ENCODE data around the gene KCNMB2.

DNA sequence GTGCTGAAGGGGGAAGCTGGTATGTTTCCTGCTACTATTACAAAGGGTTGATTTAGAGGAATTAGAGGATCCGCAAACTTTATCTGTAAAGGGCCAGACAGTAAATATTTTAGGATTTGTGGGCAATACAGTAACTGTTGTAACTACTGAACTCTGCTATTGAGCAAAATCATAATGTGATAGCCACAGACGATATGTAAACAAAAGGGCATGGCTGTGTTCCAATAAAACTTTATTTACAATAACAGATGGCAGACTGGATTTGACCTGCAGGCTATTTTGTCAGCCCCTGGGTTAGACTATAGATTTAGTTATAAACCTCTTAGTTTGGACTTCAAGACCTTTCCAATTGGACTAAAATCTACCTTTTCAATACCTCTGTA, 27.8 kb upstream of the KCNMB2 start:
- TF ChIP-seq, protein P1, sequence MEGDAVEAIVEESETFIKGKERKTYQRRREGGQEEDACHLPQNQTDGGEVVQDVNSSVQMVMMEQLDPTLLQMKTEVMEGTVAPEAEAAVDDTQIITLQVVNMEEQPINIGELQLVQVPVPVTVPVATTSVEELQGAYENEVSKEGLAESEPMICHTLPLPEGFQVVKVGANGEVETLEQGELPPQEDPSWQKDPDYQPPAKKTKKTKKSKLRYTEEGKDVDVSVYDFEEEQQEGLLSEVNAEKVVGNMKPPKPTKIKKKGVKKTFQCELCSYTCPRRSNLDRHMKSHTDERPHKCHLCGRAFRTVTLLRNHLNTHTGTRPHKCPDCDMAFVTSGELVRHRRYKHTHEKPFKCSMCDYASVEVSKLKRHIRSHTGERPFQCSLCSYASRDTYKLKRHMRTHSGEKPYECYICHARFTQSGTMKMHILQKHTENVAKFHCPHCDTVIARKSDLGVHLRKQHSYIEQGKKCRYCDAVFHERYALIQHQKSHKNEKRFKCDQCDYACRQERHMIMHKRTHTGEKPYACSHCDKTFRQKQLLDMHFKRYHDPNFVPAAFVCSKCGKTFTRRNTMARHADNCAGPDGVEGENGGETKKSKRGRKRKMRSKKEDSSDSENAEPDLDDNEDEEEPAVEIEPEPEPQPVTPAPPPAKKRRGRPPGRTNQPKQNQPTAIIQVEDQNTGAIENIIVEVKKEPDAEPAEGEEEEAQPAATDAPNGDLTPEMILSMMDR (conservative IDR thresholded peaks at IDR 0.05 in 1 of 2, IDR thresholded peaks at IDR 0.05 in 1 of 2; ENCODE audit: low read depth in 1 of 2, low read length in 2 of 2): no peak
- TF ChIP-seq EZH2 (IDR thresholded peaks at IDR 0.05; ENCODE audit: low read length, missing control alignments): no peak

Data from fibroblast of lung (primary cell).